ENCODE measurements around the gene ABLIM3. TPM values are rescaled to one million over a fixed set of nuclear protein-coding genes. Genes with fewer than 3 reads are reported as not detected.

Gene ABLIM3
- total and polyA plus RNA-seq, 2 experiments from 2014 or later: 0.19 to 2.2 TPM

- Histone ChIP-seq H3K79me2 (replicated peaks; ENCODE audit: insufficient read depth) (no peaks in the 10 kb centered on the region), H3K9me2 (ENCODE audit: insufficient read depth) (peaks cover 7% of the 10 kb centered on the region; the same call in 1 of the 2 replicates), H4K20me1 (replicated peaks; ENCODE audit: insufficient read depth) (no peaks in the 10 kb centered on the region), H3K4me1 (ENCODE audit: insufficient read depth) (no peaks in the 10 kb centered on the region), H3K27ac (ENCODE audit: low read depth) (no peak overlapping the region), H3K36me3 (ENCODE audit: insufficient read depth) (no peaks in the 10 kb centered on the region), H3K4me3 (no peak overlapping the region), H3K27me3 (ENCODE audit: insufficient read depth) (no peaks in the 10 kb centered on the region), H3K4me2 (no peak overlapping the region), H3F3A (replicated peaks; ENCODE audit: low read depth) (no peaks in the 10 kb centered on the region), H2AFZ (no peak overlapping the region)
- Mint-ChIP-seq H3K4me1 (no peaks in the 10 kb centered on the region; the same call in 2 of the 3 replicates), H3K27ac (no peak overlapping the region), H3K36me3 (ENCODE audit: low read depth) (no peaks in the 10 kb centered on the region), H3K9me3 (no peaks in the 10 kb centered on the region), H3K27me3 (ENCODE audit: insufficient read depth, low read depth, poor library complexity) (peaks cover 6% of the 10 kb centered on the region), H3K4me3 (no peak overlapping the region)
- TF ChIP-seq CTCF (conservative IDR thresholded peaks at IDR 0.05; ENCODE audit: low read depth in 2 of 2) (no peak), ETS1 (IDR thresholded peaks at IDR 0.05) (no peak), STAT1 (IDR thresholded peaks at IDR 0.05; ENCODE audit: unreplicated experiment) (no peak), EZH2phosphoT487 (IDR thresholded peaks at IDR 0.05; ENCODE audit: unreplicated experiment) (no peak), NANOG (IDR thresholded peaks at IDR 0.05; ENCODE audit: borderline replicate concordance) (no peak), CREB1 (CRISPR knock-in tag; IDR thresholded peaks at IDR 0.05; ENCODE audit: low read depth) (no peak), REST (IDR thresholded peaks at IDR 0.05; ENCODE audit: unreplicated experiment) (no peak)
- TF ChIP-seq, protein P1, sequence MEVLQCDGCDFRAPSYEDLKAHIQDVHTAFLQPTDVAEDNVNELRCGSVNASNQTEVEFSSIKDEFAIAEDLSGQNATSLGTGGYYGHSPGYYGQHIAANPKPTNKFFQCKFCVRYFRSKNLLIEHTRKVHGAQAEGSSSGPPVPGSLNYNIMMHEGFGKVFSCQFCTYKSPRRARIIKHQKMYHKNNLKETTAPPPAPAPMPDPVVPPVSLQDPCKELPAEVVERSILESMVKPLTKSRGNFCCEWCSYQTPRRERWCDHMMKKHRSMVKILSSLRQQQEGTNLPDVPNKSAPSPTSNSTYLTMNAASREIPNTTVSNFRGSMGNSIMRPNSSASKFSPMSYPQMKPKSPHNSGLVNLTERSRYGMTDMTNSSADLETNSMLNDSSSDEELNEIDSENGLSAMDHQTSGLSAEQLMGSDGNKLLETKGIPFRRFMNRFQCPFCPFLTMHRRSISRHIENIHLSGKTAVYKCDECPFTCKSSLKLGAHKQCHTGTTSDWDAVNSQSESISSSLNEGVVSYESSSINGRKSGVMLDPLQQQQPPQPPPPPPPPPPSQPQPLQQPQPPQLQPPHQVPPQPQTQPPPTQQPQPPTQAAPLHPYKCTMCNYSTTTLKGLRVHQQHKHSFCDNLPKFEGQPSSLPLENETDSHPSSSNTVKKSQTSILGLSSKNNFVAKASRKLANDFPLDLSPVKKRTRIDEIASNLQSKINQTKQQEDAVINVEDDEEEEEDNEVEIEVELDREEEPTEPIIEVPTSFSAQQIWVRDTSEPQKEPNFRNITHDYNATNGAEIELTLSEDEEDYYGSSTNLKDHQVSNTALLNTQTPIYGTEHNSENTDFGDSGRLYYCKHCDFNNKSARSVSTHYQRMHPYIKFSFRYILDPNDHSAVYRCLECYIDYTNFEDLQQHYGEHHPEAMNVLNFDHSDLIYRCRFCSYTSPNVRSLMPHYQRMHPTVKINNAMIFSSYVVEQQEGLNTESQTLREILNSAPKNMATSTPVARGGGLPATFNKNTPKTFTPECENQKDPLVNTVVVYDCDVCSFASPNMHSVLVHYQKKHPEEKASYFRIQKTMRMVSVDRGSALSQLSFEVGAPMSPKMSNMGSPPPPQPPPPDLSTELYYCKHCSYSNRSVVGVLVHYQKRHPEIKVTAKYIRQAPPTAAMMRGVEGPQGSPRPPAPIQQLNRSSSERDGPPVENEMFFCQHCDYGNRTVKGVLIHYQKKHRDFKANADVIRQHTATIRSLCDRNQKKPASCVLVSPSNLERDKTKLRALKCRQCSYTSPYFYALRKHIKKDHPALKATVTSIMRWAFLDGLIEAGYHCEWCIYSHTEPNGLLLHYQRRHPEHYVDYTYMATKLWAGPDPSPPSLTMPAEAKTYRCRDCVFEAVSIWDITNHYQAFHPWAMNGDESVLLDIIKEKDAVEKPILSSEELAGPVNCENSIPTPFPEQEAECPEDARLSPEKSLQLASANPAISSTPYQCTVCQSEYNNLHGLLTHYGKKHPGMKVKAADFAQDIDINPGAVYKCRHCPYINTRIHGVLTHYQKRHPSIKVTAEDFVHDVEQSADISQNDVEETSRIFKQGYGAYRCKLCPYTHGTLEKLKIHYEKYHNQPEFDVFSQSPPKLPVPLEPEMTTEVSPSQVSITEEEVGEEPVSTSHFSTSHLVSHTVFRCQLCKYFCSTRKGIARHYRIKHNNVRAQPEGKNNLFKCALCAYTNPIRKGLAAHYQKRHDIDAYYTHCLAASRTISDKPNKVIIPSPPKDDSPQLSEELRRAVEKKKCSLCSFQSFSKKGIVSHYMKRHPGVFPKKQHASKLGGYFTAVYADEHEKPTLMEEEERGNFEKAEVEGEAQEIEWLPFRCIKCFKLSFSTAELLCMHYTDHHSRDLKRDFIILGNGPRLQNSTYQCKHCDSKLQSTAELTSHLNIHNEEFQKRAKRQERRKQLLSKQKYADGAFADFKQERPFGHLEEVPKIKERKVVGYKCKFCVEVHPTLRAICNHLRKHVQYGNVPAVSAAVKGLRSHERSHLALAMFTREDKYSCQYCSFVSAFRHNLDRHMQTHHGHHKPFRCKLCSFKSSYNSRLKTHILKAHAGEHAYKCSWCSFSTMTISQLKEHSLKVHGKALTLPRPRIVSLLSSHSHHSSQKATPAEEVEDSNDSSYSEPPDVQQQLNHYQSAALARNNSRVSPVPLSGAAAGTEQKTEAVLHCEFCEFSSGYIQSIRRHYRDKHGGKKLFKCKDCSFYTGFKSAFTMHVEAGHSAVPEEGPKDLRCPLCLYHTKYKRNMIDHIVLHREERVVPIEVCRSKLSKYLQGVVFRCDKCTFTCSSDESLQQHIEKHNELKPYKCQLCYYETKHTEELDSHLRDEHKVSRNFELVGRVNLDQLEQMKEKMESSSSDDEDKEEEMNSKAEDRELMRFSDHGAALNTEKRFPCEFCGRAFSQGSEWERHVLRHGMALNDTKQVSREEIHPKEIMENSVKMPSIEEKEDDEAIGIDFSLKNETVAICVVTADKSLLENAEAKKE (CRISPR knock-in tag; IDR thresholded peaks at IDR 0.05): no peak
- DNase-seq (ENCODE audit: low spot score) (no peak), ATAC-seq (no peak)
Observed at GRCh38 chr5:149211566-149211965, 70.3 kb downstream of the ABLIM3 start.

Measured in GM23338 (cell line).